SU-DHL-6 (cell line): Measurements from ENCODE around the gene ALK.

Experiments
- H2AFZ ChIP-seq: fragments of 200-600 bp; sonication (generic); 2 replicates; pipeline ENCODE4 v1.6.1; 2014; ENCODE audit warnings: low read depth, mild to moderate bottlenecking, moderate library complexity, mixed read lengths, antibody characterized with exemption, low read length; ENCODE audit not compliant: severe bottlenecking
- H3F3A ChIP-seq: fragments of 200-600 bp; shearing (Covaris generic); 2 replicates; pipeline ENCODE4 v1.6.0; 2016; ENCODE audit warnings: antibody characterized with exemption, mild to moderate bottlenecking; ENCODE audit not compliant: insufficient read depth
- H3K27ac ChIP-seq: fragments of 200-600 bp; sonication (generic); 2 replicates; pipeline ENCODE4 v1.5.1; 2016; ENCODE audit warnings: low read depth, mild to moderate bottlenecking, low read length, moderate library complexity, mixed read lengths
- H3K27me3 ChIP-seq: fragments of 200-600 bp; sonication (generic), shearing (Covaris generic); 2 replicates; pipeline ENCODE4 v1.6.0; 2014; ENCODE audit warnings: mild to moderate bottlenecking, low read length
- H3K36me3 ChIP-seq: fragments of 200-600 bp; sonication (generic); 2 replicates; pipeline ENCODE4 v1.6.1; 2014; ENCODE audit warnings: mild to moderate bottlenecking, low read length, mixed read lengths
- H3K4me2 ChIP-seq: fragments of 300-600, 200-600 bp; shearing (Covaris generic), sonication (generic); 2 replicates; pipeline ENCODE4 v1.6.0; 2014; ENCODE audit warnings: low read length, low read depth, mild to moderate bottlenecking; ENCODE audit not compliant: poor library complexity, severe bottlenecking
- H3K4me3 ChIP-seq: fragments of 200-600 bp; sonication (generic); 2 replicates; pipeline ENCODE4 v1.5.1; 2014; ENCODE audit warnings: antibody characterized with exemption, low read length, mild to moderate bottlenecking, mixed read lengths; ENCODE audit not compliant: insufficient read depth, poor library complexity, severe bottlenecking
- H3K79me2 ChIP-seq: fragments of 200-600 bp; sonication (generic); 2 replicates; pipeline ENCODE4 v1.6.1; 2014; ENCODE audit warnings: mild to moderate bottlenecking, low read length, moderate library complexity; ENCODE audit not compliant: insufficient read depth
- H3K9ac ChIP-seq: fragments of 200-600 bp; sonication (generic); 2 replicates; pipeline ENCODE4 v1.7.0; 2014; ENCODE audit warnings: mild to moderate bottlenecking, low read length
- H3K9me2 ChIP-seq: fragments of 200-600 bp; sonication (generic); replicated peaks from 2 replicates; pipeline ENCODE4 v1.6.1; 2014; ENCODE audit warnings: low read length; ENCODE audit not compliant: insufficient read depth
- H3K9me3 ChIP-seq: fragments of 200-600 bp; sonication (generic); 2 replicates; pipeline ENCODE4 v1.6.1; 2014; ENCODE audit warnings: low read length, mixed read lengths; ENCODE audit not compliant: insufficient read depth
- H4K20me1 ChIP-seq: fragments of 200-600 bp; sonication (generic); 2 replicates; pipeline ENCODE4 v1.6.1; 2014; ENCODE audit warnings: low read depth, mild to moderate bottlenecking, antibody characterized with exemption, low read length, moderate library complexity, mixed read lengths
- EZH2phosphoT487 ChIP-seq: fragments of 200-600 bp; sonication (generic), shearing (Covaris generic); conservative IDR thresholded peaks from 2 replicates; pipeline ENCODE4 v1.6.1; 2018; ENCODE audit warnings: mild to moderate bottlenecking, antibody characterized with exemption, low read length, moderate library complexity, mixed read lengths
- TF ChIP-seq, protein P1 (sequence below): fragments of 200-600 bp; sonication (generic); IDR thresholded peaks from one replicate; pipeline ENCODE4 v1.5.1; 2017; ENCODE audit warnings: antibody characterized with exemption, mild to moderate bottlenecking, low read length, moderate library complexity; ENCODE audit not compliant: insufficient read depth, poor library complexity, severe bottlenecking

The ALK gene

GRCh38 chr2:29544917-29545316 lies 376.5 kb downstream of the ALK start:
- Histone ChIP-seq H3K4me3 (no peak overlapping the region), H3K4me2 (no peak overlapping the region), H3K27ac (no peak overlapping the region), H4K20me1 (no peaks in the 10 kb centered on the region), H3K79me2 (no peaks in the 10 kb centered on the region), H3K36me3 (no peaks in the 10 kb centered on the region), H2AFZ (no peak overlapping the region), H3K9me2 (no peaks in the 10 kb centered on the region), H3K9ac (no peak overlapping the region), H3F3A (no peaks in the 10 kb centered on the region), H3K27me3 (no peaks in the 10 kb centered on the region), H3K9me3 (no peaks in the 10 kb centered on the region)
- TF ChIP-seq, protein P1, sequence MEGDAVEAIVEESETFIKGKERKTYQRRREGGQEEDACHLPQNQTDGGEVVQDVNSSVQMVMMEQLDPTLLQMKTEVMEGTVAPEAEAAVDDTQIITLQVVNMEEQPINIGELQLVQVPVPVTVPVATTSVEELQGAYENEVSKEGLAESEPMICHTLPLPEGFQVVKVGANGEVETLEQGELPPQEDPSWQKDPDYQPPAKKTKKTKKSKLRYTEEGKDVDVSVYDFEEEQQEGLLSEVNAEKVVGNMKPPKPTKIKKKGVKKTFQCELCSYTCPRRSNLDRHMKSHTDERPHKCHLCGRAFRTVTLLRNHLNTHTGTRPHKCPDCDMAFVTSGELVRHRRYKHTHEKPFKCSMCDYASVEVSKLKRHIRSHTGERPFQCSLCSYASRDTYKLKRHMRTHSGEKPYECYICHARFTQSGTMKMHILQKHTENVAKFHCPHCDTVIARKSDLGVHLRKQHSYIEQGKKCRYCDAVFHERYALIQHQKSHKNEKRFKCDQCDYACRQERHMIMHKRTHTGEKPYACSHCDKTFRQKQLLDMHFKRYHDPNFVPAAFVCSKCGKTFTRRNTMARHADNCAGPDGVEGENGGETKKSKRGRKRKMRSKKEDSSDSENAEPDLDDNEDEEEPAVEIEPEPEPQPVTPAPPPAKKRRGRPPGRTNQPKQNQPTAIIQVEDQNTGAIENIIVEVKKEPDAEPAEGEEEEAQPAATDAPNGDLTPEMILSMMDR, result no peak
- TF ChIP-seq EZH2phosphoT487, result no peak

DNA sequence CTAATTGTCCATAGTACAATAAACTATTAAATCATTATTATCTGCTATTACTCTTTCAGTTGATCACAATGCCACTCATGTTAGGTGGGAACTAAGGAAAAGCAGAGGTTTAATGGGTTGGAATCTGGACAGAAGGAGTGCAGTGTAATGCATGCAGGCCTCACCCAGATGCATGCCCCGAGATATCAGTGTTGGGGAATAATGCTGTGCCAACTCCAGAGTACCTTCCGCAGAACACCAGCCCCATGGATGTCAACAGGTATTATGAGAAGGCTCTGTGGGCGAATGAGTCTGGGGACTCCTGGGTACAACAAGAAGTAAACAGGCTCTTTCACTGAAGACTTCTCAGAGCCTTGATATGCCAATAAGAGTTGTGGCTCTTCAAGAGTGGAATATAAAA lies 377.4 kb downstream of the ALK start:
- TF ChIP-seq, protein P1, result no peak
- H3F3A ChIP-seq, result no peaks in the 10 kb centered on the region
- no peaks in the 10 kb centered on the region for H4K20me1 ChIP-seq
- no peak overlapping the region for H2AFZ ChIP-seq
- H3K9me2 ChIP-seq, result no peaks in the 10 kb centered on the region
- no peak overlapping the region for H3K27ac ChIP-seq
- no peaks in the 10 kb centered on the region for H3K9me3 ChIP-seq
- H3K4me3 ChIP-seq, result no peak overlapping the region
- H3K79me2 ChIP-seq, result no peaks in the 10 kb centered on the region
- H3K4me2 ChIP-seq, result no peak overlapping the region
- no peaks in the 10 kb centered on the region for H3K27me3 ChIP-seq
- H3K36me3 ChIP-seq, result no peaks in the 10 kb centered on the region
- H3K9ac ChIP-seq, result no peak overlapping the region

- Histone ChIP-seq H2AFZ (no peak overlapping the region), H3K27me3 (no peaks in the 10 kb centered on the region), H3F3A (no peaks in the 10 kb centered on the region), H3K36me3 (no peaks in the 10 kb centered on the region), H3K9ac (no peak overlapping the region), H3K9me3 (no peaks in the 10 kb centered on the region), H3K9me2 (no peaks in the 10 kb centered on the region), H3K4me2 (no peak overlapping the region), H3K27ac (no peak overlapping the region), H3K79me2 (no peaks in the 10 kb centered on the region), H3K4me3 (no peak overlapping the region), H4K20me1 (no peaks in the 10 kb centered on the region)
- no peak for TF ChIP-seq EZH2phosphoT487
- TF ChIP-seq, protein P1, result no peak
These were observed 386.2 kb downstream of the ALK start for GRCh38 chr2:29535188-29535587.

GRCh38 chr2:29532436-29532835 lies 388.9 kb downstream of the ALK start:
- H4K20me1 ChIP-seq, result no peaks in the 10 kb centered on the region
- H3K9me3 ChIP-seq, result no peaks in the 10 kb centered on the region
- TF ChIP-seq EZH2phosphoT487, result no peak
- TF ChIP-seq, protein P1, result no peak
- H3K9me2 ChIP-seq, result no peaks in the 10 kb centered on the region
- no peak overlapping the region for H3K4me3 ChIP-seq
- H3F3A ChIP-seq, result no peaks in the 10 kb centered on the region
- H3K36me3 ChIP-seq, result no peaks in the 10 kb centered on the region
- no peak overlapping the region for H3K27ac ChIP-seq
- no peak overlapping the region for H2AFZ ChIP-seq
- H3K9ac ChIP-seq, result no peak overlapping the region
- H3K4me2 ChIP-seq, result no peak overlapping the region
- no peaks in the 10 kb centered on the region for H3K27me3 ChIP-seq
- H3K79me2 ChIP-seq, result no peaks in the 10 kb centered on the region
